ENCODE measurements around the gene PDE3B. TPM values are rescaled to one million over a fixed set of nuclear protein-coding genes. Genes with fewer than 3 reads are reported as not detected.
"Not testable (repeated sequence)": the region's sequence is repeated elsewhere in the genome, so short reads cannot be mapped to it uniquely, and the experiment has no call there.

PDE3B gene
- total RNA-seq, 1 donor from 2014 or later: 5.1 TPM

DNA sequence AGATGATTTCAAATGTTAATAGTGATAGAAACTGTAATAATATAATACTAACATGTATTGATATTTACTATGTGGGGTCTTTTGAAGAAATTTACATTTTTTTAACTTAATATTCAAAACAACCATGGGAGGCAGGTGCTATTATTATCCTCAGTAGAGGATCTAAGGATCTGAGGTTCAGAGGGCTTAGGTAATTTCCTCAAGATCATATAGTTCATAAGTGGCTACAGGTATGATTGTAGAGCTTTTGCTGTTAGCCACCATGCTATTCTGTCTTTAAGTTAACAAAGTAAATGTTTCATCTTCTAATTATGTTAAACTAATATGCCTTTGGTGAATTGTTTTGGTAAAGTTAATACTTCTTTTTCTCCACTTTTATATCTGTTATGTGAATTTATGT, 83.6 kb downstream of the PDE3B start:
- TF ChIP-seq, protein P1, sequence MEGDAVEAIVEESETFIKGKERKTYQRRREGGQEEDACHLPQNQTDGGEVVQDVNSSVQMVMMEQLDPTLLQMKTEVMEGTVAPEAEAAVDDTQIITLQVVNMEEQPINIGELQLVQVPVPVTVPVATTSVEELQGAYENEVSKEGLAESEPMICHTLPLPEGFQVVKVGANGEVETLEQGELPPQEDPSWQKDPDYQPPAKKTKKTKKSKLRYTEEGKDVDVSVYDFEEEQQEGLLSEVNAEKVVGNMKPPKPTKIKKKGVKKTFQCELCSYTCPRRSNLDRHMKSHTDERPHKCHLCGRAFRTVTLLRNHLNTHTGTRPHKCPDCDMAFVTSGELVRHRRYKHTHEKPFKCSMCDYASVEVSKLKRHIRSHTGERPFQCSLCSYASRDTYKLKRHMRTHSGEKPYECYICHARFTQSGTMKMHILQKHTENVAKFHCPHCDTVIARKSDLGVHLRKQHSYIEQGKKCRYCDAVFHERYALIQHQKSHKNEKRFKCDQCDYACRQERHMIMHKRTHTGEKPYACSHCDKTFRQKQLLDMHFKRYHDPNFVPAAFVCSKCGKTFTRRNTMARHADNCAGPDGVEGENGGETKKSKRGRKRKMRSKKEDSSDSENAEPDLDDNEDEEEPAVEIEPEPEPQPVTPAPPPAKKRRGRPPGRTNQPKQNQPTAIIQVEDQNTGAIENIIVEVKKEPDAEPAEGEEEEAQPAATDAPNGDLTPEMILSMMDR (IDR thresholded peaks at IDR 0.05): no peak
- intact Hi-C loops (cut with DNase I): no loop called here
- no peaks in the 10 kb centered on the region for H3K9me3 ChIP-seq
- no peaks in the 10 kb centered on the region for H3K4me1 ChIP-seq
- DNase-seq (ENCODE audit: low spot score in 2 of 2): no peak
- no peak overlapping the region for H3K4me3 ChIP-seq
- H3K27ac ChIP-seq: no peak overlapping the region
- no peaks in the 10 kb centered on the region for H3K36me3 ChIP-seq
- H3K27me3 ChIP-seq: no peaks in the 10 kb centered on the region

DNA sequence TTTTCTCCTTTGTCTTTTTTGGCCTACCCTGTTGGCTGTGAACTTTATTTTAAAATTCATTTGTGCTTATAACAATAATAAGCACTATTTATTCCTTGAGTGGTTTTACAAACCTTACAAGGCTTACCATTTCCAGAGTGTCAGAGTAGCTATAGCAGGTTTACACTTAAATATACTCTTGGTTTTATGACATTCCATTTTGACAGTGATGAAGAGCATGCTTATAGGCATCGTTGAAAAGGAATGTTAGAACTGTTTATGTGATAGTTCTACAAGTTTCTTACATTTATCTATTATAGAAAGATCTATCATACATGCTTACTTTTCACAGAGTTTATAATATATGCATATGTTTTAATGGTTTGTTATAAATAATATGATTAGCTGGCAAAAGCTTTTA, 84.1 kb downstream of the PDE3B start:
- TF ChIP-seq, protein P1 (IDR thresholded peaks at IDR 0.05): no peak
- DNase-seq (ENCODE audit: low spot score in 2 of 2): no peak
- Histone ChIP-seq H3K9me3 (no peaks in the 10 kb centered on the region), H3K27ac (no peak overlapping the region), H3K27me3 (no peaks in the 10 kb centered on the region), H3K4me3 (no peak overlapping the region), H3K4me1 (no peaks in the 10 kb centered on the region), H3K36me3 (no peaks in the 10 kb centered on the region)
- intact Hi-C loops (cut with DNase I): no loop called here

DNA sequence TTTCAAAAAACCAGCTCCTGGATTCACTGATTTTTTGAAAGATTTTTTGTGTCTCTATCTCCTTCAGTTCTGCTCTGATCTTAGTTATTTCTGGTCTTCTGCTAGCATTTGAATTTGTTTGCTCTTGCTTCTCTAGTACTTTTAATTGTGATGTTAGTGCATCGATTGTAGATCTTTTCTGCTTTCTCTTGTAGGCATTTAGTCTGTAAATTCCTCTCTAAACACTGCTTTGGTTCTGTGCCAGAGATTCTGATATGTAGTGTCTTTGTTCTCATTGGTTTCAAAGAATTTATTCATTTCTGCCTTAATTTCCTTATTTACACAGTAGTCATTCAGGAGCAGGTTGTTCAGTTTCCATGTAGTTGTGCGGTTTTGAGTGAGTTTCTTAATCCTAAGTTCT, 96.9 kb downstream of the PDE3B start:
- H3K9me3 ChIP-seq; H3K27ac ChIP-seq; H3K4me1 ChIP-seq; intact Hi-C loops (cut with DNase I); H3K27me3 ChIP-seq; DNase-seq (ENCODE audit: low spot score in 2 of 2); H3K4me3 ChIP-seq; H3K36me3 ChIP-seq: not testable (repeated sequence)

DNA sequence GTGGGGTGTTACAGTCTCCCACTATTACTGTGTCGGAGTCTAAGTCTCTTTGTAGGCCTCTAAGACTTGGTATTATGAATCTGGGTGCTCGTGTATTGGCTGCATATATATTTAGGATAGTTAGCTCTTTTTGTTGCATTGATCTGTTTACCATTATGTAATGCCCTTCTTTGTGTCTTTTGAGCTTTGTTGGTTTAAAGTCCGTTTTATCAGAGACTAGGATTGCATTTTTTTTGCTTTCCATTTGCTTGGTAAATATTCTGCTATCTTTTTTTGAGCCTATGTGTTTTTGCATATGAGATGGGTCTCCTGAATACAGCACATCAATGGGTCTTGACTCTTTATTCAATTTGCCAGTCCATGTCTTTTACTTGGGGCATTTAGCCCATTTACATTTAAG, 97.6 kb downstream of the PDE3B start:
- TF ChIP-seq, protein P1 (IDR thresholded peaks at IDR 0.05): no peak
- H3K27me3 ChIP-seq: no peaks in the 10 kb centered on the region
- H3K36me3 ChIP-seq: no peaks in the 10 kb centered on the region
- no peak overlapping the region for H3K4me3 ChIP-seq
- no peaks in the 10 kb centered on the region for H3K9me3 ChIP-seq
- no peak for DNase-seq (ENCODE audit: low spot score in 2 of 2)
- intact Hi-C loops (cut with DNase I): no loop called here
- H3K27ac ChIP-seq: no peak overlapping the region
- H3K4me1 ChIP-seq: no peaks in the 10 kb centered on the region

DNA sequence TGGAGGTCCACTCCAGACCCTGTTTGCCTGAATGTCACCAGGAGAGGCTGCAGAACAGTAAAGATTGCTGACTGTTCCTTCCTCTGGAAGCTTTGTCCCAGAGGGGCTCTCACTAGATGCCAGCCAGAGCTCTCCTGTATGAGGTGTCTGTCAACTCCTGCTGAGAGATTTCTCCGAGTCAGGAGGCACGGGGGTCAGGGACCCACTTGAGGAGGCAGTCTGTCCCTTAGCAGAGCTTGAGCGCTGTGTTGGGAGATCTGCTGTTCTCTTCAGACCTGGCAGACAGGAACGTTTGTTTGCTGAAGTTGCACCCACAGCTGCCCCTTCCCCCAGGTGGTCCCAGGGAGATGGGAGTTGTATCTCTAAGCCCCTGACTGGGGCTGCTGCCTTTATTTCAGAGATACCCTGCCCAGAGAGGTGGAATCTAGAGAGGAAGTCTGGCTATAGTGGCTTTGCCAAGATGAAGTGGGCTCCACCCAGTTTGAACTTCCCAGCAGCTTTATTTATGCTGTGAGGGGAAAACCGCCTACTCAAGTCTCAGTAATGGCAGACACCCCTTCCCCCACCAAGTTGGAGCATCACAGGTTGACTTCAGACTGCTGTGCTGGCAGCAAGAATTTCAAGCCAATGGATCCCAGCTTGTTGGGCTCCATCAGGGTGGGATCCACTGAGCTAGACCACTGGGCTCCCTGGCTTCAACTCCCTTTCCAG, 99.4 kb downstream of the PDE3B start:
- Histone ChIP-seq H3K9me3 (no peaks in the 10 kb centered on the region), H3K4me1 (no peaks in the 10 kb centered on the region), H3K4me3 (no peak overlapping the region), H3K36me3 (no peaks in the 10 kb centered on the region), H3K27ac (no peak overlapping the region), H3K27me3 (no peaks in the 10 kb centered on the region)
- no peak for DNase-seq (ENCODE audit: low spot score in 2 of 2)
- TF ChIP-seq, protein P1 (IDR thresholded peaks at IDR 0.05): no peak
- intact Hi-C loops (cut with DNase I): no loop called here

DNA sequence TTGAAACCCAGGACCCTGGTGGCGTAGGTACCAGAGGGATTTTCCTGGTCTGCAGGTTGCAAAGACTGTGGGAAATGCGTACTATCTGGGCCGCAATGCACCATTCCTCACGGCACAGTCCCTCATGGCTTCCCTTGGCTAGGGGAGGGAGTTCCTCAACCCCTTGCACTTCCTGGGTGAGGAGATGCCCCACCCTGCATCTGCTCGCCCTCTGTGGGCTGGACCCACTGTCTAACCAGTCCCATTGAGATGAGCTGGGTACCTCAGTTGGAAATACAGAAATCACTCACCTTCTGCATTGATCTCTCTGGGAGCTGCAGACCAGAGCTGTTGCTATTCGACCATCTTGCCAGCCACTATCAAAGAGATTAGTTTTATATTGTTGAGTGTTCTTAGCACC, 100.1 kb downstream of the PDE3B start:
- DNase-seq (ENCODE audit: low spot score in 2 of 2); H3K9me3 ChIP-seq; H3K4me3 ChIP-seq; intact Hi-C loops (cut with DNase I); H3K27me3 ChIP-seq; H3K36me3 ChIP-seq; H3K27ac ChIP-seq; H3K4me1 ChIP-seq: not testable (repeated sequence)
